Fibroblast of villous mesenchyme (primary cell): ENCODE results near the gene ARIH2. TPM values are rescaled to one million over a fixed set of nuclear protein-coding genes. Genes with fewer than 3 reads are reported as not detected.

Experiments used
- DNase-seq: peaks from one replicate; pipeline ENCODE4 v3.0.0-alpha.2; 2010; ENCODE audit warnings: low read depth
- H3K4me3 ChIP-seq: 2 replicates; pipeline ENCODE4 v1.5.1; 2011; ENCODE audit warnings: low read depth, mild to moderate bottlenecking, low read length
- total RNA-seq: library from RNA; depleted of rRNA; stranded (reverse); fragments of >200 nt; gene quantifications from 2 replicates; pipeline ENCODE4 v1.2.3, GENCODE V29; 2012
- TF ChIP-seq, protein P1 (sequence below): IDR thresholded peaks from 2 replicates; pipeline ENCODE4 v1.5.1; 2012; ENCODE audit warnings: low read depth, mild to moderate bottlenecking, low read length; ENCODE audit not compliant: insufficient read depth

Gene ARIH2
- 69.6 and 87.2 TPM in 2 replicates for total RNA-seq

DNA sequence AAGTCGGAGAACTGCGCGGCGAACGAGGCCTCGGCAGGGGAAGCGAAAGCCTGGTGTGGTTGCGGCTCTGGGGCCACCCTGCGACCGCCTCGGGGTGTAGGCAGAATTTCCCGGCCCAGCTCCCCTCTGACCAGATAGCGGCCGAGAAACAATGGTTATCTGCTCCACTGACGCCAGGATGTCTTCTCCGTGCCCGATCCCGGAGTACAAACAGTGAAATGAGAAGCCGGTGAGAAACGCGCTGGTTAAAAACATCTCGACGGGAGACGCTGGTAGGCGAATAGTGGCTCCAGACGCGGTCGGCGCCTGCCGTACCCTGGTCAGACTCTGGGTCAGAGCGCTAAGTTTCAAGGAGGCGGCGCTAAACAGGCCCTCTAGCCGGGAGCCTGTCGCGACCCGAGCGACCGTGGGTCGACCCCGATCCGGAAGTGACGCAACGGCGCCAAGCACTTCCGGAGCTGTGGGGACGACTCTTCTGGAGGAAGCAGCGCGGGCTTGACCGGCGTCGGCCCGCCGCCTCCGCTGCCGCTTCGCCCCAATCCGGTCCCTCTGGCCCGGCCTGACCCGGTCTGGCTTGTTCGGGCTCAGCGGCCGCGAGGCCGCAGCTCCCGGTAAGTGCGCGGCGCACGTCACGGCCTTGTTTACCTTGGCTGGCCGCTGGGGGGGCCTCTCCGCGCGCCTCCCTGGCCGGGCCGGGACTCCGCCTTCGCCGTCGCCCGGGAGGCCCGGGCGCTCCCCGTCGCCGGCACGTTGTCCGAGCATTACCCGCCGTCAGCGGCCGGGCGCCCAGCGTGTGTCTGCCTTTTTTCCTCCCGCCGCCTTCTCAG, at the start of gene ARIH2:
TSS of gene ARIH2 (plus strand) at position 455 of the 827 bp plus-strand sequence. CDS start 8,717 bp downstream, outside the sequence.
- peak within 1 kb of the TSS; percentile 85 for H3K4me3 ChIP-seq
- peak; percentile 95 for DNase-seq
- TF ChIP-seq, protein P1, sequence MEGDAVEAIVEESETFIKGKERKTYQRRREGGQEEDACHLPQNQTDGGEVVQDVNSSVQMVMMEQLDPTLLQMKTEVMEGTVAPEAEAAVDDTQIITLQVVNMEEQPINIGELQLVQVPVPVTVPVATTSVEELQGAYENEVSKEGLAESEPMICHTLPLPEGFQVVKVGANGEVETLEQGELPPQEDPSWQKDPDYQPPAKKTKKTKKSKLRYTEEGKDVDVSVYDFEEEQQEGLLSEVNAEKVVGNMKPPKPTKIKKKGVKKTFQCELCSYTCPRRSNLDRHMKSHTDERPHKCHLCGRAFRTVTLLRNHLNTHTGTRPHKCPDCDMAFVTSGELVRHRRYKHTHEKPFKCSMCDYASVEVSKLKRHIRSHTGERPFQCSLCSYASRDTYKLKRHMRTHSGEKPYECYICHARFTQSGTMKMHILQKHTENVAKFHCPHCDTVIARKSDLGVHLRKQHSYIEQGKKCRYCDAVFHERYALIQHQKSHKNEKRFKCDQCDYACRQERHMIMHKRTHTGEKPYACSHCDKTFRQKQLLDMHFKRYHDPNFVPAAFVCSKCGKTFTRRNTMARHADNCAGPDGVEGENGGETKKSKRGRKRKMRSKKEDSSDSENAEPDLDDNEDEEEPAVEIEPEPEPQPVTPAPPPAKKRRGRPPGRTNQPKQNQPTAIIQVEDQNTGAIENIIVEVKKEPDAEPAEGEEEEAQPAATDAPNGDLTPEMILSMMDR: no peak

DNA sequence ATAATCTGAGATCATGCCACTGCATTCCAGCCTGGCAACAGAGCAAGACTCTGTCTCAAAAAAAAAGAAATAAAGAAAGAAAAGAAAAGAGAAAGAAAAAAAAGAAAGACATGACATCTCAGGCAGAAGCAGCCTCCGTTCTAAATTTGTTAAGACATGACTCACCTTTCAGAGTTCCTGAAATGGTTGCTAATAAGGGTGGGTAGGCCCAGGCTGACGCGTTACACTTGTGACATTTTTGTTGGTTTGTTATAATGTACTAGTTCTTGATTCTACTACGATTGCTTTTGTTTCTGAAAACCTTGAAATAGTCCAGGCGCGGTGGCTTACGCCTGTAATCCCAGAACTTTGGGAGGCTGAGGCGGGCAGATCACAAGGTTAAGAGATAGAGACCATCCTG, 41.0 kb upstream of the ARIH2 start:
- no peak for DNase-seq
- no peak overlapping the region for H3K4me3 ChIP-seq
- TF ChIP-seq, protein P1: no peak

DNA sequence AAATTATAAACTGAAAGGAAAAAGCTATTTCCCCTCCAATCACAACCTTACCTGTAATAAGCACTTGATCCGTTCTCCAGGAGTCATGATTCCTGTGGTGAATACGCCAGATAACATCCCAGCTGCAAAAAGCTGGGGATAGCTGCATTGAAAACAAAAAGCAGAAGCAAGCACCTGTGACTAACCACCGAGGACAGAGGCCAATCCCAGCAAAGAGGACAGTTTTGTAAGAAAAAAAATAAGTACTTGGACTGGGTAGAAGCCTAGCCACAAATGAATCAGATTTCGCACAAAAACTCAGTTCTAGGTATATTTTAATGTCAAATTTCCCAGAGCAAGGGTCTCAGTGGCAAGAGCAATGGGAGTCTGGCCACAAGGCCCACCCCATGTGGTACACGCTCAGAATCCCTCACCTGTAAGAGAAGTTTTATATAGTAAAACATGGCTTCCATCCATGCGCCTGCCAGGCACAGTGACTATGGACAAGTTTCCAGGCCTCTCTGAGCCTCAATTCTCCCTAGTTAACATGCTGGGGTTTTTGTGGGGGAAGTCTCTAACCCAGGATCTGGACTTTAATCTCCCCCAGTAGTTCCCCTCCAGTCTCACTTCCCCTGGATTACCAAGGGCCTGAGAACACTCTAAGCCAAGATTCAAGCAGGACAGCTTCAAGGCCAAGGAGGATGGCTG, 39.2 kb upstream of the ARIH2 start:
- H3K4me3 ChIP-seq: no peak overlapping the region
- TF ChIP-seq, protein P1: no peak
- DNase-seq: no peak

DNA sequence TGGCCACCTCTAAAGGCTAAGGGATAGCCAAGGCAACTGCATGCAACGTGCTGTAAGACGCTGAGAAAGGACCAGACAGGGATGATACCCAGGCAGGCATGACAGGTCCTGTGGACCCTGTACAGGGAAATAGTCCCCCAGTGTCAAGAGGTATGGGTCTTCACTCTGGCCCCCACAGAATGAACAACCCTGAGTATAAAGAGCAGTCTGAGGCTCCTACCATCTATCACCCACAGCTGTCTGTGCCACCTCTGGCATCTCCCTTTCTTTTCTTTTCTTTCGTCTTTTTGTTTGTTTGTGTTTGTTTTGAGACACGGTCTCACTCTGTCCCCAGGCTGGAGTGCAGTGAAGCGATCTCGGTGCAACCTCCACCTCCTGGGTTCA, 38.7 kb upstream of the ARIH2 start:
- DNase-seq: no peak
- TF ChIP-seq, protein P1: no peak
- H3K4me3 ChIP-seq: no peak overlapping the region

DNA sequence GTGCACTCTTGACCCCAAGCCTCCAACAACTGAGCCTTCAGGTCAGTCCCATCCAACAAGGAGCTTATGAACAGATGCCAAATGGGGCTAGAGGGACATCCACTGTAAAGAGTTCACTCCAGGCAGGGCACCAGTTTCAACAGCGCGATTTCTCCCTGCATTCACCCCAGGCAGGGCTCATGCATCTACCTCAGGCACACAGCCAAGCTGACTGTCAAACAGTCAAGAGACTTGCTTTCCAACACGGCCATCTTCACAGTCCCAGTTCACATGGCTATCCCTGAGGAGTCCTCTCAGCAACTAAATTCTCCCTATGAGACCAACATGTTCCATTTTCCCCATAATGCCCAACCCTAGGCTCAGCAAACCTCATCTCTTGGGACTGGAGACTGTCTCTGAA, 37.6 kb upstream of the ARIH2 start:
- H3K4me3 ChIP-seq: no peak overlapping the region
- DNase-seq: no peak
- TF ChIP-seq, protein P1: no peak

DNA sequence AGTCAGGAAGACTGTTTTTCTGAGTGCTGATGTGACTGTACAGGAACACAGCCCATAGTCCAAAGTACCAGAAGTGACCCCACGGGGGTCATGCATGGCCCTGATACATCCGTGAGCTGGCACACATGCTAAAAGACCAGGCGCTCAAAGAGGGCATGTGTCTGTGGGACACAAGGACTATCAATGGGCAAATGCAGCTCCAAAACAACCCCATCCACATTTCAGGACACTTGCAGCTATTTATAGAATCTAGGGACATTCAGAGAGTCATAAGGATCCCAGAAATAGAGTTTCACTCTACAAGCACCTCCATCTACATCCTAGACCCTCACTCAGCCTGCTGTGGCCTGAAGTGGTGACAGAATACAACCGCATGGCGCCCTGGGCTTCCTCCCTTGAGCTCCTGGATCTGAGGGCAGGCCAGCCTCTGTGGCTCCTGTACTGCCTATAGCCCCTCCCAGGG, 37.0 kb upstream of the ARIH2 start:
- DNase-seq: no peak
- TF ChIP-seq, protein P1: no peak
- no peak overlapping the region for H3K4me3 ChIP-seq
